Esophagus muscularis mucosa (tissue), 4 donors: ENCODE measurements around the gene LYL1. TPM values are rescaled to one million over a fixed set of nuclear protein-coding genes. Genes with fewer than 3 reads are reported as not detected.
A peak's percentile ranks its signal among the peaks of the same experiment; 100 is the strongest.

Experiments used
- DNase-seq: peaks from one replicate; pipeline ENCODE4 v3.0.0-alpha.2; 2017; ENCODE audit errors: extremely low spot score
- H3K27ac ChIP-seq, 4 donors: fragments of 200-600 bp; sonication (generic); replicated peaks in 1 of 4; 1 replicate in 3 of 4; 2 replicates in 1 of 4; pipeline ENCODE4 v1.5.1; 2016 to 2019; ENCODE audit warnings: mild to moderate bottlenecking in 1 of 4
- H3K27me3 ChIP-seq, 4 donors: fragments of 200-600 bp; sonication (generic); one replicate each; pipeline versions ENCODE4 v1.5.1 to v1.6.0; 2016 to 2019
- H3K36me3 ChIP-seq, 4 donors: fragments of 200-600 bp; sonication (generic); one replicate each; pipeline ENCODE4 v1.5.1; 2016 to 2019
- H3K4me1 ChIP-seq, 4 donors: fragments of 200-600 bp; sonication (generic); one replicate each; pipeline ENCODE4 v1.5.1; 2016 to 2019
- H3K4me3 ChIP-seq, 4 donors: fragments of 200-600 bp; sonication (generic); 1 replicate in 2 of 4; 2 replicates in 2 of 4; pipeline ENCODE4 v1.5.1; 2016 to 2019; ENCODE audit warnings: mild to moderate bottlenecking in 4 of 4, moderate library complexity in 1 of 4
- H3K9me3 ChIP-seq, 4 donors: fragments of 200-600 bp; sonication (generic); 1 replicate in 3 of 4; 2 replicates in 1 of 4; pipeline ENCODE4 v1.5.1; 2016 to 2019
- EP300 ChIP-seq: sonication (generic); formaldehyde crosslinking; IDR thresholded peaks from one replicate; pipeline ENCODE4 v1.6.1; 2017; ENCODE audit warnings: antibody characterized with exemption
- POLR2A ChIP-seq: fragments of 450-650 bp; IDR thresholded peaks from one replicate; pipeline ENCODE4 v1.6.1; 2017; ENCODE audit warnings: antibody characterized with exemption, moderate library complexity, mild to moderate bottlenecking, low read depth
- POLR2AphosphoS5 ChIP-seq, 2 donors: sonication (generic); formaldehyde crosslinking; IDR thresholded peaks; one replicate each; pipeline ENCODE4 v1.6.1; 2017; ENCODE audit warnings: antibody characterized with exemption in 2 of 2
- WGBS: methylation state at CpG from one replicate; pipeline ENCODE4 v1.1.5; 2018; 5-methylcytosine and 5-hydroxymethylcytosine counted together
- intact Hi-C: fragments of 100-400 bp; cut with DNase I; formaldehyde crosslinking; loops from one replicate; pipeline ENCODE4 v1.15.1; 2023
- total RNA-seq, 4 donors: library from RNA; depleted of rRNA; stranded (reverse); fragments of >200 nt; gene quantifications; one replicate each; pipeline versions ENCODE4 v1.1.0 to v1.2.1, GENCODE V29; 2016
- TF ChIP-seq, protein P1 (sequence below), 3 experiments: fragments of 200-600 bp in 2 of 3; fragments of 450-650 bp in 1 of 3; sonication (generic) in 2 of 3; IDR thresholded peaks; one replicate each; pipeline ENCODE4 v1.5.1; 2017 to 2019; ENCODE audit warnings: antibody characterized with exemption in 3 of 3, mild to moderate bottlenecking in 2 of 3, moderate library complexity in 1 of 3

The LYL1 gene
- total RNA-seq, 4 donors from 2014 or later, result 11.9 to 20.2 (median 17.0) TPM

- intact Hi-C loops, result no loop called here
- WGBS, result 3% methylated on average over 17 of the region's 18 CpGs
- Histone ChIP-seq H3K4me3 (peak overlapping the region; percentile 67 to 97 (median 94)), H3K9me3 (no peaks in the 10 kb centered on the region), H3K27me3 (no peaks in the 10 kb centered on the region), H3K27ac (peak overlapping the region; percentile 67 to 82 (median 74)), H3K36me3 (peaks cover 0 to 36% (median 30%) of the 10 kb centered on the region in 4 donors), H3K4me1 (peaks cover 39 to 52% (median 48%) of the 10 kb centered on the region in 4 donors)
- TF ChIP-seq POLR2AphosphoS5 (IDR thresholded peaks at IDR 0.05) (no peak), EP300 (no peak), POLR2A (no peak)
- TF ChIP-seq, protein P1, sequence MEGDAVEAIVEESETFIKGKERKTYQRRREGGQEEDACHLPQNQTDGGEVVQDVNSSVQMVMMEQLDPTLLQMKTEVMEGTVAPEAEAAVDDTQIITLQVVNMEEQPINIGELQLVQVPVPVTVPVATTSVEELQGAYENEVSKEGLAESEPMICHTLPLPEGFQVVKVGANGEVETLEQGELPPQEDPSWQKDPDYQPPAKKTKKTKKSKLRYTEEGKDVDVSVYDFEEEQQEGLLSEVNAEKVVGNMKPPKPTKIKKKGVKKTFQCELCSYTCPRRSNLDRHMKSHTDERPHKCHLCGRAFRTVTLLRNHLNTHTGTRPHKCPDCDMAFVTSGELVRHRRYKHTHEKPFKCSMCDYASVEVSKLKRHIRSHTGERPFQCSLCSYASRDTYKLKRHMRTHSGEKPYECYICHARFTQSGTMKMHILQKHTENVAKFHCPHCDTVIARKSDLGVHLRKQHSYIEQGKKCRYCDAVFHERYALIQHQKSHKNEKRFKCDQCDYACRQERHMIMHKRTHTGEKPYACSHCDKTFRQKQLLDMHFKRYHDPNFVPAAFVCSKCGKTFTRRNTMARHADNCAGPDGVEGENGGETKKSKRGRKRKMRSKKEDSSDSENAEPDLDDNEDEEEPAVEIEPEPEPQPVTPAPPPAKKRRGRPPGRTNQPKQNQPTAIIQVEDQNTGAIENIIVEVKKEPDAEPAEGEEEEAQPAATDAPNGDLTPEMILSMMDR (IDR thresholded peaks at IDR 0.05), result no peak
- no peak for DNase-seq
Observed at GRCh38 chr19:13115936-13116281, 13.3 kb upstream of the LYL1 start.

- WGBS, result 88% methylated on average over 2 of the region's 10 CpGs
- no peak overlapping the region for H3K4me3 ChIP-seq
- intact Hi-C loops, result no loop called here
- H3K27me3 ChIP-seq, result no peaks in the 10 kb centered on the region
- no peak overlapping the region for H3K27ac ChIP-seq
- H3K36me3 ChIP-seq, result peaks cover 0 to 65% (median 53%) of the 10 kb centered on the region in 4 donors
- TF ChIP-seq POLR2A (no peak), EP300 (no peak), POLR2AphosphoS5 (IDR thresholded peaks at IDR 0.05) (no peak)
- TF ChIP-seq, protein P1 (IDR thresholded peaks at IDR 0.05), result no peak
- peaks cover 18 to 24% (median 22%) of the 10 kb centered on the region in 4 donors for H3K4me1 ChIP-seq
- no peak for DNase-seq
- H3K9me3 ChIP-seq, result no peaks in the 10 kb centered on the region
Observed at GRCh38 chr19:13112555-13112954, 9.9 kb upstream of the LYL1 start.

DNA sequence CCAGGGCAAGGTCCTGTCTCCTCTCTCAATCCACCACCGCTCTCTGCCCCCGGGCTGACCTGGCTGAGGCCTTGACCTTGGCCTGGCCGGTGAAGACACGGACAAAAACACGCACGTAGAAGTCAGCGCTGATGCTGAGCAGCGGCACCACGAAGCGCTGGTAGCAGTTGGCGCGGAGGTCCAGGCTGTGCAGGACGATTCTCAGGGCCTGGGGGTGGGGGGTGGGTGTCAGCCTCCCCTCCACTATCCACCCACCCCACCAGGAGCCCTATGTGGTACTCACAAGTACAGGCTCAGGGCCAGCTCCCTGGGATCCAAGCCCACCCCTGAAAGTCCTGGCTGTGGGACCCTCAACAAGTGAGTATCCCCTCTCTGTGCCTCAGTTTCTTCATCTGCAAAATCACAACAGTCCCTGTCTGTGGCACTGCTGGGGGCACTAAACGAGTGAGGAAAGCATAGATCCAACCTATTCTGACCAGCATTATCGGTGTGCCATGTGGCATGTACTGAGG is 7.5 kb upstream of the LYL1 start:
- DNase-seq, result no peak
- no peaks in the 10 kb centered on the region for H3K9me3 ChIP-seq
- H3K27ac ChIP-seq, result no peak overlapping the region
- 89% methylated on average over 7 of the region's 15 CpGs for WGBS
- TF ChIP-seq EP300, result no peak
- TF ChIP-seq, protein P1 (IDR thresholded peaks at IDR 0.05), result no peak
- no peak for TF ChIP-seq POLR2AphosphoS5 (IDR thresholded peaks at IDR 0.05)
- TF ChIP-seq POLR2A, result no peak
- no peak overlapping the region for H3K4me3 ChIP-seq
- H3K36me3 ChIP-seq, result peaks cover 0 to 74% (median 55%) of the 10 kb centered on the region in 4 donors
- intact Hi-C loops, result no loop called here
- H3K4me1 ChIP-seq, result peaks cover 0 to 3% (median 2%) of the 10 kb centered on the region in 4 donors
- H3K27me3 ChIP-seq, result no peaks in the 10 kb centered on the region

DNA sequence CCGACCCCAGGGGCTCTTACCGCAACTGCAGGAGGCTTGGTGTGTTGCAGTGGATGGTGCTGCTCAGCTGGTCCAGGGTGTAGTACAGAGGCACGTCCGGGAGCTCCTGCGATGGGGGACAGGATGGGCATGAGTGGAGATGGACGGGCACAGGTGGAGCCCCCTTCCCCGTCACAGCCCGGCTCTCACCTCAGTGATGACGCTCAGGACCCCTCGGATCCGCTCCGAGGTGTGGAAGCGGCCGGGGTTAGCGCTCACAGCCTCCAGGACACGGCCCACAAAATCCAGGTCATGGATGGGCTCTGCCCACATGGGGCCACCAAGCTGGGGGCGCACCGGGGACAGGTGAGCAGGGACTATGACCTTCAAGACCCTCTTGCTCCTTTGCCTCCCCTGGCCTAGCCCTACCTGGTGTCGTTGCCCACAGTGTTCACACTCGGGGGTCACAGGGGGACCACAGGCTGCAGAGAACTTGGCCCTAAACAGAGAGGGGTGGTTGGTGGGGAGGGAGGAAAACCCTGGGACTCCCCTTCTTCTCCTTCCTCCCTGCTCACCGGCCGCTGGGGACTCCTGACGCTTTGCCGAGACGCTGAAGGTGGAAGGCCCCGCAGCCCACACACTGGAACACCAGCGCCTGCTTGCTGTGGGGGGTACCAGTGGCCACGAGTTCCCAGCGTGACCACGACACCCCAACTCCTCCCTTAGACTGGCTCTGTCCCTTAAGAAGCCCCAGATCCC is 6.9 kb upstream of the LYL1 start:
- 96% methylated on average over 20 of the region's 30 CpGs for WGBS
- Histone ChIP-seq H3K27ac (no peak overlapping the region), H3K36me3 (peaks cover 0 to 69% (median 51%) of the 10 kb centered on the region in 4 donors), H3K4me1 (peaks cover under 1 to 7% (median 3%) of the 10 kb centered on the region in 4 donors), H3K4me3 (no peak overlapping the region), H3K9me3 (no peaks in the 10 kb centered on the region), H3K27me3 (no peaks in the 10 kb centered on the region)
- no peak for DNase-seq
- TF ChIP-seq EP300, result no peak
- TF ChIP-seq POLR2A, result no peak
- TF ChIP-seq, protein P1 (IDR thresholded peaks at IDR 0.05), result no peak
- TF ChIP-seq POLR2AphosphoS5 (IDR thresholded peaks at IDR 0.05), result no peak
- intact Hi-C loops, result no loop called here
